ENCODE data around the gene SERPINI2.
"Not testable (repeated sequence)": the region's sequence is repeated elsewhere in the genome, so short reads cannot be mapped to it uniquely, and the experiment has no call there.

The SERPINI2 gene

DNA sequence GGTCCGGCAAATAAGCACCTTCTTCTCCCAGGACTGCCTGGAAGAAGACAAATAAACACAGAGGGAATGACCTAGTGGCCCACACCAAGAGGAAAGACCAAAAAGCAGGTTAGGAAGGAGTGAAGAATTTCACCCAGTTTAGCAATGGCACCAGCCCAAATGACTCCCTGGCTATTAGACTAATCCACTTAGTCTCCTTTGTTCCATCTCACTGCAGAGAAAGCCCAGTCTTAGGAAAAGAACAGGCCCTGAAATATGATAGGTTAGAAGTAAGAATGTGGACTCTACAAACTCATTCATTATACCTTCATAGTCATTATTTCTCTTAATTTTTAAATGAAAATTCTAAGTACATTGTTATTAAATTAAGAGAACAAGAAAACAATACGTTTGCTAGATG is 23.2 kb downstream of the SERPINI2 start:
- DNase-seq (ENCODE audit: low read depth in 2 of 3, low spot score in 1 of 3): no peak

DNA sequence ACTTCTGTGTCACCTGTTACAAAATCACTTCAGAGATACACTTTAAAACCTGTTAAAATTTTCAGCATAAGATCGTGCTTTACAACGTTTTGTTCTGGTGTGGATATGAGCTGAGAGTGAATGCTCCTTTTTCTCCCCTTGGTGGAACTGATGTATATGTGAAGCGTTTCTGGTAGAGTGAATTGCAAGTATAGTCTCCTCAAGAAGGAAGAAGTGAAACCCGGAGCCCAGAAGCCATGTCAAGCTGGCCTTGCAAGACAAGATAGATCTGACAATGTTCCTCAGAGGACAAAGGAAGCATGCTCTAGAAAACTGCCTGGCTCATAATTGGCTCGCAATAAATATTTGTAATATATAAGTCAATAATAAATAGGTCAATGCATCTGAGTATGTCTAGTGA is 23.6 kb downstream of the SERPINI2 start:
- no peak for DNase-seq (ENCODE audit: low read depth in 2 of 3, low spot score in 1 of 3)

DNA sequence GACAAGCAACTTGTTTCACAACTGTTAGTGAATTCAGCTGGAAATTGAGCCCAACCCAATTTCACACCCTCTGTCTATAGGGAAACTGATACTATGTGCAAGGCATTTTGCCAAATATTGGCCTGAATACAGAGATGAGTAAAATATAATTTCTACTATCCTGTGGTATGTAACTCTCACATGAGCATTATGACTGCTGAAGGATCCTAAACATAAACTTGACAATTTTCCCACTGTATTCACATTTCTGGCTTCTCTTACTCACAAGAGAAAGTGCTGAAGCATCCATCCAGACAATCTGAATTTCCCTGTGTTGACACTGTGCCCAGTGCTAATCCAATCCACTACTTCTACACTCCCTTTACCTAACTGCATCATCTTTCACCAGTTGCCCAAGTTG is 28.4 kb downstream of the SERPINI2 start:
- no peak for DNase-seq (ENCODE audit: low read depth in 2 of 3, low spot score in 1 of 3)

DNA sequence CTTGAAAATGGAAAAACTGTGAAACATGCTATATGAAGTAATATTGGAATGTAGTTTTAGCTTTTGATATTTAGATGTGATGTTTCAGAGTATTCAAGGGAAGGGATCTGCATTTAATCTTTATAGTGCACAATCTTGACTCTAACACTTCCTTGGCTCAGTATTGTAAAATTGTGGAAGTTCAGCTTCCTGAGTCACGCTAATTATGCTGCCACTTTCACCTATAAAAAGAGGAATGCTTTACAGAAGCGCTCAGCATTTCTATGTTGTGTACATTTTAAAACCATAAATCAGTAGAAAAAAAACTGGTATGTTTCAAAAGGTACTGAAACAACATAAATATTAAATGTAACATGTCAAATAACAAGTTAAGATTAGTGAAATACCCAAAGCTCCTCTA is 32.6 kb downstream of the SERPINI2 start:
- no peak for DNase-seq (ENCODE audit: low read depth in 2 of 3, low spot score in 1 of 3)

DNA sequence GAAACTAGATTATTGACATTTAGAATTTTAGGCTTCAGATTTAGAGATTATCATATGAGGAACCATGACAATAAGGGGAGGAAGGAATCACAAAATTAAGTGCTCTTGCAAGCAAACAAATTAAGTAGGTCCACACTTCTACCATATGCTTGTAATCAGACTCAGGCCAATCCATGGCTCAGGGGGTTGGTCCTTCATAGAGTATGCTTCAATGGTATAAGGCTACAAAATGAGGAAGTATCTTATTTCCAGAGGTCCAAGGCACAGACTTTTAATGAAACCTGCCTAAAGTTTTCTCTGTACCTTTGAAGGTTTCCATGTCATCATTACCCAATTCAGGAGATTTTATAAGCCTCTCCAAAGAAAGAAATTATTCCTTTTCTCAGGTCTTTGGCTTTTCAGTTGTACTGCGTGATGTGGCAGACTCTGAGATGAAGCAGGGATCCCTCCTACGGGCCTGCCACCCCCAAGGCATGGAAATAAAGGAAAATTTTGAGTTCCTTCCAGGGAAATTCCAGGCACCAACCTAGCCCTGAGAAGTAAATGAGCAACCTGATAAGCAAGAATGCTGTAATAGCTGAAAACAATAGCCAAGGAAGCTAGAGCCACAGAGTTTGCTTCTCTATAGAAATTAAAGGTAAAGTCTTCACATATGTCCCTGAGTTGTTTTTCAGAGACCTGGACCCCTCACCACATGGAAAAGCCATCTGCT is 36.3 kb downstream of the SERPINI2 start:
- DNase-seq (ENCODE audit: low read depth in 2 of 3, low spot score in 1 of 3): no peak

DNA sequence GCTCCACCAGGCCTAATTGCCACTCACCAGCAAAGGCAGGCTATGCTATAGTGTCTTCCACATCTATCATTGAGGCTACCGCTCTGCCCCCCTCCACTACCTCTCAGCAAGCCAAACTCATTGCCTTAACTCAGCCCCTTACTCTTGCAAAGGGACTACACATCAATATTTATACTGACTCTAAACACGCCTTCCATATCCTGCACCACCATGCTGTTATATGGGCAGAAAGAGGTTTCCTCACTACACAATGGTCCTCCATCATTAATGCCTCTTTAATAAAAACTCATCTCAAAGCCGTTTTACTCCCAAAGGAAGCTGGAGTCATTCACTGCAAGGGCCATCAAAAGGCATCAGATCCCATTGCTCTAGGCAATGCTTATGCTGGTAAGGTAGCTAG is 46.9 kb downstream of the SERPINI2 start:
- DNase-seq (ENCODE audit: low read depth in 2 of 3, low spot score in 1 of 3): not testable (repeated sequence)

DNA sequence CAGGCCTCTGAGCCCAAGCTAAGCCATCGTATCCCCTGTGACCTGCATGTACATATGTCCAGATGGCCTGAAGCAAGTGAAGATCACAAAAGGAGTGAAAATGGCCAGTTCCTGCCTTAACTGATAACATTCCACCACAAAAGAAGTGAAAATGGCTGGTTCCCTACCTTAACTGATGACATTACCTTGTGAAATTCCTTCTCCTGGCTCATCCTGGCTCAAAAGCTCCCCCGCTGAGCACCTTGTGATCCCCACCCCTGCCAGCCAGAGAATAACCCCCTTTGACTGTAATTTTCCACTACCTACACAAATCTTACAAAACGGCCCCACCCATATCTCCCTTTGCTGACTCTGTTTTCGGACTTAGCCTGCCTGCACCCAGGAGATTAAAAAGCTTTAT is 51.4 kb downstream of the SERPINI2 start:
- DNase-seq (ENCODE audit: low read depth in 2 of 3, low spot score in 1 of 3): not testable (repeated sequence)

DNA sequence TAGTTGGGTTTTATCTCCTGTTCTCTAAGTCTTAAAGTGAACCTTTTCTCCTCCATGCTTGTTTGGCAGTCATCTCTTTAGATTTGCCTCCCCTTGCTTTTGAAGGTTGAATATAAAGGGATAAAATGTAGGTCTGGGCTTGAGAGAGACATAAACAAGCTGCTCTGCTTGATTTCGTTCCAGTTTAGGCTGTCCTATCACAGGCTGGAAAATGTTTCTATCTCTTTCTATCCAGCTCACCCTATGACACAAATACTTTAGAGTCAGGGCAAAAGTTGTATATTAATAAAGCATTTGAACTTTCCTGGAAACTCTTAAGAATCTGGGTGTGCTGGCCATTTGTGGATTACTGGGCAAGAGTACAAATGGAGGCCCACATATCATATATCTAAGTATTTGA is 64.2 kb downstream of the SERPINI2 start:
- no peak for DNase-seq (ENCODE audit: low read depth in 2 of 3, low spot score in 1 of 3)

DNA sequence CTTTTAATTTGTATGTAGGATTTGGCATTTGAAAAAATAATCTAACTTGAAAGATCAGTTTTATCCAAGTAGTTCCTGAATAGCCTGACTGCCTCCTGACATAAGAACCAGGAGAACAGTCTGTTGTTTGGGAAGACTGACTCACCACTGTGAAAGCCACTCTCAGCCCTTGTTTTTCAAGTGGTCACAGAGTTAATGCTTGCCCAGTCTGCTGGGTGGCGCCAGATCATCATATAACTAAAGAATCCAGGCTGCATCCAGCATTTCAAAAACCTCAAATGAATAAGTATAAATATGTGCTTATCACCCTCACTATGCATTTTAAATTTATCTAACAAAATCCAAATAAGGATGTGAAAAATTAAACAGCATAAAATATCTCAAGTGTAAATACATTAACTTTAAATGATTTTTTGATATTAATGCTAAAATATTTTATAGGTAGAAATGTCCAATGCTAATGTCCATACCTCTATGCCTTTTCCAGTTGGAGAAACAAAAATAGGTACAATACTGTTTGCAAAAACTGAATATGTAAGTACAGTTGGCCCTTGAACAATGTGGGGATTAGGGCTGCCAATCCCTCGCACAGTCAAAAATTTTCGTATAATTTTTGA is 66.9 kb downstream of the SERPINI2 start:
- DNase-seq (ENCODE audit: low read depth in 2 of 3, low spot score in 1 of 3): peak in 1 of 3 donors; percentile 0

DNA sequence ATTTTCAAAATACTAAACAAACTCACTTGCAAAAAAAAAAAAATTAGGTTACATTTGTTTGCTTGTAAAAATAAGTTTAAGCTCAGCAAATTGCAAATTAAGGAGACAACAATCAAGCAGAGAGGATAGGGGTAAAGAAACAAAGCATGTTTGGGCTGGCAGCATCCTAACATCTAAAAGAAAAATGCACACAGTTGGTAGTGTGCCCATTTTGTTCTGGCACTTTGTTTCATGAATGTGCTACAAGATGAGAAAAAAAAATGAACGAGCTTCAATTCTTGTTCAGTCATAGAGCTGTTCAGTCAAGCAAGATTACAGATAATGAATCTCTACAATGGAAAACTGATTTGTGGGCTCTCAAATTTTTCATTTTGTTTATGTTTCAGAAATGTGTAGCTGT is 76.0 kb downstream of the SERPINI2 start:
- no peak for DNase-seq (ENCODE audit: low read depth in 2 of 3, low spot score in 1 of 3)

DNA sequence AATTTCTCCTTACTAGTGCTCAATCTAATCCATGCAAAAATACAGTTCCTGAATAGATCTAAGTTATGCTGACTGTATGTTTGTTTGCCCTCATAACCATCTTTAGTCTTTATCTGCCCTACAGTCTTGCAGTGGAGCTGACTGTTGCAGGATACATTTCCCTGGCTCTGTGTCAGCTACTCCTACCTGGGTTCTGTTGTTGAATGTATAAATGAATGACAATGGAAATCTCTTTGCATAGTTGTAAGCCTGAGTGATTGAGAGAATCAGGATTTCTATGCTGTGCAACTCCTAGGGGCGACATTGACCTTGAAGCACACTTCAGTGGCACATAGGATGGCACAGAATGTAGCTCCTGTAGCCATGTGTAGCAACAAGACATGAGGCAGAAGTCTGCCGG is 77.8 kb downstream of the SERPINI2 start:
- DNase-seq (ENCODE audit: low read depth in 2 of 3, low spot score in 1 of 3): no peak

DNA sequence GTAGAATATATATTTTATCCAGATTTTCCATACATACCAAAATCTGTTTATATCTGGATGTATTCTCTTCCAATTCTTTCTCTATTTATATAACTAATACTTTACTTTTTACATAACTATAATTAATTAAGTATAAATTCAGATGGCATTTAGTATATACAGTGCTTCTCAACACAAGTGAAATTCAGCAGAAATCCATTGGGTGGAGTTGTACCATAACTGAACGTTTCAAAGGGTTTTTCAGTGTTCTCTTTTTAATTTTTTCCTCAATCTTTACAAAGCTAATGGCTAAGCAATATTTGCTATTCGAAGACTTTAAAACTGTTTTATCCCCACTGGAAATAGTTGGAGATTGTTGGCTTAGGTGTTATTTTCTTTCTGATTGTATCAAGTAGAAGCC is 79.8 kb downstream of the SERPINI2 start:
- no peak for DNase-seq (ENCODE audit: low read depth in 2 of 3, low spot score in 1 of 3)
